NCI-H1048 (cell line): ENCODE results near the gene GABRB2.
"Not testable (repeated sequence)": the region's sequence is repeated elsewhere in the genome, so short reads cannot be mapped to it uniquely, and the experiment has no call there.

Source experiments
- DNase-seq: peaks from one replicate; lab custom pipeline; 2025; lab: John Stamatoyannopoulos, UW

Gene GABRB2

GRCh38 chr5:161299053-161299452 lies 247.5 kb downstream of the GABRB2 start:
- no peak for DNase-seq

DNA sequence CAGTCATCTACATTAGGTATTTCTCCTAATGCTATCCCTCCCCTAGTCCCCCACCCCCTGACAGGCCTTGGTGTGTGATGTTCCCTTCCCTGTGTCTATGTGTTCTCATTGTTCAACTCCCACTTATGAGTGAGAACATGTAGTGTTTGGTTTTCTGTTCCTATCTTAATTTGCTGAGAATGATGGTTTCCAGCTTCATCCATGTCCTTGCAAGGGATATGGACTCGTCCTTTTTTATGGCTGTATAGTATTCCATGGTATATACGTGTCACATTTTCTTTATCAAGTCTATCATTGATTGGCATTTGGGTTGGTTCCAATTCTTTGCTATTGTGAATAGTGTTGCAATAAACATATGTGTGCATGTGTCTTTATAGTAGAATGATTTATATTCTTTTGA lies 249.1 kb downstream of the GABRB2 start:
- not testable (repeated sequence) for DNase-seq

DNA sequence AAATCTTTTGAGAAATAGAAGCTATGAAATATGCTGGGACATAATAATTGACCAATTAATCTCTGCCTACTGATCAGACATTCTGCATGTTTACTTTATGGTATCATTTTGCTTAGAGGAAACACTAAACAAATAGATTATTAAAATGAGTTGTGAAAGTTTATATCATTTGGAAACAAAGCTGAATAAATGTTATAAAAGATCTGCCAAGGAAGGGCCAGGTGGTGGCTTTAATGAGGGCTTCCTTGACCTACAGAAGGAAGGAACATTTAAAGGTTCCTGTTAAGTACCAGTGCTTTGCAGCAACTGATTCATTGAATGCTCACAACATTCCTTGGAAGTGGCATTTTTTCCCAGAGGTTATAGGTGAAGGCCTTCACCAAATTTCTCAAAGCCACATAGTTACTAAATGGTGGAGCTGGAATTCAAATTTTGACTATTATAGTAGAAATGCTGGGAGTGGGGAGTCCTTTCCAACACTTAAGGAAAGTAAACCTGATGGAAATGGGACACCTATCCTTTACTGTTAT lies 250.7 kb downstream of the GABRB2 start:
- DNase-seq: no peak

DNA sequence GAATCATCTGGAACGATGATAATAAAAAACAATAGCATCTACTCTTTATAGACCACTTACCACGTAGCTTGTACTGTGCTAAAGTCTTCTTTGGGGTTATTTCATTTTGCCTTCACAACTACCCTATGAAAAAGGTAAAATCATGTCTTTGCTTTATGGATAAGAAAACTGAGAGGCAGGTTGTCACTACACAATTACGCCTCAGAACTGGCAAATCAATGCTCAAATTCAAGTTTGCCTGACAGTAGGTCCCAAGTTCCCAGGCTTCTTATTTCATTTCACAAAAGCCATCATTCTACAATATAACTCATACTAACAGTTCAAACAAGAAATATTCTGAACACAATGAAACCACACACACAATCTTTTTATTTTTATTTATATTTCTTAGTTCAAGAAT lies 258.5 kb downstream of the GABRB2 start:
- DNase-seq: no peak

DNA sequence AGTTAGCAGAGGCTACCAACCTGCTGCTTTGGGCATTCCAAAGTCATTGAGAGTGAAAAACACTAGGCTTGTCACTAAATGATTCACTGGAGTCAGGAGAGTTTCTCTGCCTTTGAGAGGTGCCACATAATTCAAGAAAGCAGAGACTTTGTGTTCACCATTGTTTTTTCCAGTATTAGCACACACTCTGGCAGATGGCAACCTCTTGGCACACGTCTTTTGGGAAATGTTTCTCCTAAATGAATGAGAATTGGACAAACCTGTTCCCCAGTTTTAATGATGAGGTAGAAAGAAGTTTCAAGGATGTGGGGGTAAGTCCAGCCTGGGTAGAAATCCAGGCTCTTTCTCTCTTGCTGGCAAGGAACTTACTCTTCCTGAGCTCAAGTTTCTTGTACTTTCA lies 259.1 kb downstream of the GABRB2 start:
- DNase-seq: no peak

- no peak for DNase-seq
Observed at GRCh38 chr5:161286066-161286655, 260.4 kb downstream of the GABRB2 start.

DNA sequence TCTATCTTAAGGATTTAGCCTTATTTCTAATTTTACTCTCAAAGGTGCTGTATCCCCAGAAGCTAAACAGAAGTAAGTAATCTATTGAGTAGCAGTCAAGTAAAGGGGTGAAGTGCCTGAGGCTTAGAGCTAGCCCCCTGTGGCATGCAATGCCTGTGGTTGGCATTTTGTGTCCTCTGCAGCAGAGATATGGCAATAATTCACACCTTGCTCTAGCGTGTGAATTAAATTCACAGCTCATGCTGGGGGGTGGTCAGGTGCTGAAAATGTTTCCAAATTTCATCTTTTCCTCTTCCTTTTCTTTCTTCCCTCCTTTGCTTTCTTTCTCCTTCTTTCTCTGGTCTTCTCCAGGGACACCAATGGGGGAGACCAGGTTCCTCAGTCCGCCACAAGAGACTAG lies 262.1 kb downstream of the GABRB2 start:
- no peak for DNase-seq

GRCh38 chr5:161283296-161283695 lies 263.2 kb downstream of the GABRB2 start:
- DNase-seq: no peak

DNA sequence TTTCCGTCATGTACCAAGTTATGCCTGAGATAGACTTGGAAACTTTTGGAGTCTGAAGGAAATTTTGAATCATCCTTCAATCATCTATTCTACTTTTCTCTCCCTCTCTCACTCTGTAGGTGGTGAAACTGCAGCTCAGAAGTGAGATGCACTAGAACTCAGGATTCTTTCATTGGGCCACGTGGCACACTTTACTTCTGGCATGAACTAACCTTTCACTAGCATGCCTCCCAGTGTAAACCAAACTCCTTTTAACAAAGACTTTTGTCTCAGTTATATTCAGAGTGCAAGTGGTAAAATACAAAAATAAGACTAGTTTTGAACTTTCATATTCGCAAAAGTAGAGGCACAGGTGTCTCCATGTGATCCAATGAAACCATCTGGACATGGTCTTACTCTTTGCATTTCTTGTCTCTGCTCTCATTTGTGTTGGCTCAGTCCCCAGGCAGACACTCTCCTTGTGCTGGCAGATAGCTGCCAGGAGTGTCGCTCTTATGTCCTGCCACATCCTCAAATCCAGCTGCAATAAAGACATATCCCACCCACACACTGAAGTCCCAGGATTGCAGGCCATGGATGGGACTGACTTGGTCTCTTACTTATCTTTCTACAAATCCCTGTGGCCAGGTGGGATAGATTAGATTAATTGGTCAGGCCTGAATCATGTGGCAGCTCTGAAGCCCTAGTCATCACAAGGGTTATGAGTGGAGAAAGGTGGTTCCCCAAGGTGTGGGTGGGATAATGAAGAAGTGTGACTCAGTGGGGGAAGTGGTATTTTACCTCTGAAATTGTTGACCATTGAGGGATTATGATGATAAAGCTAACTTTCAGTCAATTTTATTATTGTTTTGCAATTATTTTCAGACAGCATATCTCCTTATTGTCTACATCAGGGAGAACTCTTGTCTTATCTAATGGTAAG lies 267.5 kb downstream of the GABRB2 start:
- no peak for DNase-seq

- DNase-seq: no peak
Observed at GRCh38 chr5:161277011-161277410, 269.5 kb downstream of the GABRB2 start.

- DNase-seq: no peak
Observed at GRCh38 chr5:161274951-161275350, 271.6 kb downstream of the GABRB2 start.

DNA sequence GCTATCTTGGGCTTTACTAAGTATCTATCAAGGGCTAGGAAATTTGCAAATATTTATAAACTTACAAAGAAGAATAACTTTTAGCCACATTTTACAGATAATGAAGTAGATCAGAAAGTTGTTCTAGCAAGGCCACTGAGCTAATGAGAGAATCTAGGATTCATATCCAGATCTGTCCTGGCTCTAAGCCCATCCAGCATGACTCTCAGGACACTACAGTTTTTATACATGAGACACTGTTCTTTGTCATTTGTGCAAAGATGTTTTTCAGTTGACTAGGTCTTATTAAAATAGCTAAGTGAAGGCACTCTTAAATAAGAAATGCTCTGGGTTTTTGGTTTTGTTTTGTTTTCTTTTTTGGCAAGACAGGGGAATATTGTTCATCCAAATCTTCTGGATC lies 273.1 kb downstream of the GABRB2 start:
- no peak for DNase-seq

DNA sequence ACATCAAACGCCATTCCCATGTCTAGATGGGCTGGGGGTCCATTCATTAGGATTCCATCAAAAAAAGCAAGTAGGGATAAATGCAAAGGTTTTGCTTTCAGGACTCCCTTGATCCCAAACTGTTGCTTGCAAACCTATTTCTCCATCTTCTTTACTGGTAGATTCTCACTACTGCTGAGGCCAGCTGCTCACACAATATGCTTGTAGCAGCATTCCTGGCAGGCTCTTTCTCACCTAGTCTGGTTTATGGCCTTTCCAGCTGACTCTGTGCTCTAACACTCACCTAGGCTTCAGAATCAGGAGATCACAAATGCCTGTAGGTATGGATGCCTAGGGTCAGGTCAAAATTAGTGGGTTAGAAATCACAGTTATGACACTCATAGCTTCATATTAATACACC lies 274.7 kb downstream of the GABRB2 start:
- DNase-seq: no peak

DNA sequence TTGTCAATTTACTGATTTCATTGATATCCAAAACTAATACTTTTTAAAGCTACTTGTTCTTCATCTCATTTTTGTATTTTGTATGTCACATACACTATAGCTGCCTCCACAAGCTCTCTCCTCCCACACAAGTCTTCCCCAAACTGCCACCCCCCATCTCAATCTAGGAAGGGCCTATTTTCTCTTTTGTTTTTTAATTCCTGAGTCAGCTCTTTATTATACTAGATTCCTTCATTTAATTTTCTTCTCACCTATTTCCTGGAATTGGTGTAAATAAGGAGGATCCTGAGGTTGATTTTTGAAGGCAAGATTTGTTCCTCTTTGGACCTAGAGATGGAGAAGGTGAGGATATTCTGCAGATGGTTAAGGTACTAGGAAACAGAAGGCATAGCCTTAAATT lies 277.4 kb downstream of the GABRB2 start:
- no peak for DNase-seq

DNA sequence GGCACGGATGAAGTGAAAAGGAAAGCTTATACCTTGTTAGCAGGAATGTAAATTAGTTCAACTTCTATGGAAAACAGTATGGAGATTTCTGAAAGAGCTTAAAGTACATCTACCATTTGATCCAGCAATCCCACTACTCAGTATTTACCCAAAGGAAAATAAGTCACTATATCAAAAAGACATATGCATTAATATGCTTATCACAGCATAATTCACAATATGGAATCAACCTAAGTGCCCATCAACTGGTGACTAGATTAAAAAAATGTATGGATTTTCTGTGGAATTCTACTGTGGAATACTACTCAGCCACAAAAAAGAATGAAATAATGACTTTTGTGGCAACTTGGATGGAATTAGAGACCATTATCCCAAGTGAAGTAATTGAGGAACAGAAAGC lies 279.6 kb downstream of the GABRB2 start:
- no peak for DNase-seq

GRCh38 chr5:161265006-161265405 lies 281.5 kb downstream of the GABRB2 start:
- DNase-seq: no peak

- DNase-seq: peak; percentile 11
Observed at GRCh38 chr5:161263191-161263590, 283.3 kb downstream of the GABRB2 start.

- no peak for DNase-seq
Observed at GRCh38 chr5:161261668-161262323, 284.7 kb downstream of the GABRB2 start.

DNA sequence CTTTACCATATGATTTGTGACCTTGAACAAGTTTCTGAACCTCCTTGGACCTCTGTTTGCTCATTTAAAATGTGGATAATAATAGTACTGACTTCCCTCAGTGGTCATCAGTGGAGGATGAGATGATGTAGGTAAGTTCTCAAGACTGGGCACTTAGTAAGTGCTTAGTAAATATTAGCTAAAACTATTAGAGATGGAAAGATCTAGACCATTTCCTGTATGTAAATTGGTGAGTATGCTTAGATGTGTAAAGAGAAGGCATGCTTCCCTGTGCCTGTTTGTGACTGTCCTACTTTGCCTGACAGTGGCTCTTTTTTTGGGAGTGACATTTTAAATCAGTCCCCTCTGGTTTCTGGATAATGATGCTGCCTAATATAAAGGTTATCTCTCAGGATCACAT lies 288.1 kb downstream of the GABRB2 start:
- no peak for DNase-seq

GRCh38 chr5:161256957-161257356 lies 289.6 kb downstream of the GABRB2 start:
- DNase-seq: no peak

- DNase-seq: not testable (repeated sequence)
Observed at GRCh38 chr5:161252955-161253354, 293.6 kb downstream of the GABRB2 start.

- DNase-seq: no peak
Observed at GRCh38 chr5:161246749-161247148, 299.8 kb downstream of the GABRB2 start.

DNA sequence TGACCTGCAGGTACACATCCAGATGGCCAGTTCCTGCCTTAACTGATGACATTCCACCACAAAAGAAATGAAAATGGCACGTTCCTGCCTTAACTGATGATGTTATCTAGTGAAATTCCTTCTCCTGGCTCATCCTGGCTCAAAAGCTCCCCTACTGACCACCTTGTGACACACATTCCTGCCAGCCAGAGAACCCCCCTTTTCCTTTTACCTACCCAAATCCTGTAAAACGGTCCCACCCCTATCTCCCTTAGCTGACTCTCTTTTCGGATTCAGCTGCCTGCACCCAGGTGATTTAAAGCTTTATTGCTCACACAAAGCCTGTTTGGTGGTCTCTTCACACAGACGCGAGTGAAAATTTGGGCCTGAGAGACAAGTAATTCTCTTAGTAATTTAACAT lies 300.7 kb downstream of the GABRB2 start:
- DNase-seq: not testable (repeated sequence)
